GM23248 (cell line): Measurements from ENCODE around the gene NKX2-2. TPM values are rescaled to one million over a fixed set of nuclear protein-coding genes. Genes with fewer than 3 reads are reported as not detected.

Experiments used
- DNase-seq: peaks from one replicate; pipeline ENCODE4 v3.0.0-alpha.2; 2015
- H2AFZ ChIP-seq: fragments of 200-600 bp; sonication (generic); 2 replicates; pipeline ENCODE4 v1.6.1; 2016; ENCODE audit warnings: antibody characterized with exemption
- H3F3A ChIP-seq: fragments of 200-600 bp; sonication (generic); 2 replicates; pipeline ENCODE4 v1.6.1; 2016; ENCODE audit warnings: mild to moderate bottlenecking, antibody characterized with exemption, mixed run types; ENCODE audit not compliant: insufficient read depth
- H3K27ac ChIP-seq: fragments of 200-600 bp; sonication (generic); 2 replicates; pipeline ENCODE4 v1.5.1; 2016; ENCODE audit warnings: mild to moderate bottlenecking
- H3K27me3 ChIP-seq: fragments of 200-600 bp; sonication (generic); replicated peaks from 2 replicates; pipeline ENCODE4 v1.6.1; 2016; ENCODE audit warnings: mild to moderate bottlenecking; ENCODE audit not compliant: insufficient read depth
- H3K36me3 ChIP-seq: fragments of 200-600 bp; sonication (generic); 2 replicates; pipeline ENCODE4 v1.6.1; 2016; ENCODE audit warnings: low read depth, mild to moderate bottlenecking
- H3K4me1 ChIP-seq: fragments of 200-600 bp; sonication (generic); 2 replicates; pipeline ENCODE4 v1.6.1; 2016; ENCODE audit warnings: mild to moderate bottlenecking; ENCODE audit not compliant: insufficient read depth
- H3K4me2 ChIP-seq: fragments of 200-600 bp; sonication (generic); one replicate; pipeline ENCODE4 v1.6.1; 2016; ENCODE audit warnings: mild to moderate bottlenecking; ENCODE audit not compliant: unreplicated experiment
- H3K4me3 ChIP-seq: fragments of 200-600 bp; sonication (generic); 2 replicates; pipeline ENCODE4 v1.5.1; 2016; ENCODE audit warnings: mild to moderate bottlenecking
- H3K79me2 ChIP-seq: fragments of 200-600 bp; sonication (generic); 2 replicates; pipeline ENCODE4 v1.6.1; 2016; ENCODE audit warnings: mild to moderate bottlenecking; ENCODE audit not compliant: insufficient read depth
- H3K9ac ChIP-seq: fragments of 200-600 bp; sonication (generic); 2 replicates; pipeline ENCODE4 v1.6.1; 2016; ENCODE audit warnings: mild to moderate bottlenecking
- H3K9me2 ChIP-seq: fragments of 200-600 bp; sonication (generic); 2 replicates; pipeline ENCODE4 v1.6.1; 2016; ENCODE audit warnings: mixed run types, mild to moderate bottlenecking, moderate library complexity; ENCODE audit not compliant: insufficient read depth
- H3K9me3 ChIP-seq: fragments of 200-600 bp; sonication (generic); one replicate; pipeline ENCODE4 v1.6.1; 2017; ENCODE audit warnings: low read depth
- H4K20me1 ChIP-seq: fragments of 200-600 bp; sonication (generic); 2 replicates; pipeline ENCODE4 v1.6.0; 2016; ENCODE audit not compliant: insufficient read depth
- EZH2 ChIP-seq: fragments of 200-600 bp; sonication (generic); IDR thresholded peaks from 2 replicates; pipeline ENCODE4 v1.6.1; 2018; ENCODE audit warnings: antibody characterized with exemption, mild to moderate bottlenecking; ENCODE audit not compliant: insufficient read depth, poor library complexity, severe bottlenecking
- EZH2phosphoT487 ChIP-seq: fragments of 200-600 bp; sonication (generic); IDR thresholded peaks from 2 replicates; pipeline ENCODE4 v1.6.1; 2018; ENCODE audit warnings: antibody characterized with exemption, moderate library complexity, mild to moderate bottlenecking, low read depth; ENCODE audit not compliant: insufficient read depth
- WGBS, 2 experiments: methylation state at CpG; one replicate each; pipeline ENCODE4 v1.1.6; 2015 to 2017; ENCODE audit warnings: low lambda C conversion rate in 2 of 2, low coverage in 1 of 2; ENCODE audit errors: missing lambda C conversion rate in 2 of 2; 5-methylcytosine and 5-hydroxymethylcytosine counted together
- in situ Hi-C: fragments of 300-500 bp; cut with MboI; formaldehyde crosslinking; loops from 2 replicates; pipeline ENCODE4 v1.15.0; 2020
- polyA plus RNA-seq: library from polyadenylated mRNA; unstranded; fragments of >200 nt; fragmentation: Nextera tagmentation; extraction: Ambion mirVana; gene quantifications from 2 replicates; pipeline ENCODE4 v1.2.1, GENCODE V29; 2016
- total RNA-seq: library from RNA; depleted of rRNA; stranded (reverse); fragments of >200 nt; shearing (Covaris generic); gene quantifications from 2 replicates; pipeline ENCODE4 v1.2.3, GENCODE V29; 2014

NKX2-2 gene
- total and polyA plus RNA-seq, 2 experiments from 2014 or later = not detected

DNA sequence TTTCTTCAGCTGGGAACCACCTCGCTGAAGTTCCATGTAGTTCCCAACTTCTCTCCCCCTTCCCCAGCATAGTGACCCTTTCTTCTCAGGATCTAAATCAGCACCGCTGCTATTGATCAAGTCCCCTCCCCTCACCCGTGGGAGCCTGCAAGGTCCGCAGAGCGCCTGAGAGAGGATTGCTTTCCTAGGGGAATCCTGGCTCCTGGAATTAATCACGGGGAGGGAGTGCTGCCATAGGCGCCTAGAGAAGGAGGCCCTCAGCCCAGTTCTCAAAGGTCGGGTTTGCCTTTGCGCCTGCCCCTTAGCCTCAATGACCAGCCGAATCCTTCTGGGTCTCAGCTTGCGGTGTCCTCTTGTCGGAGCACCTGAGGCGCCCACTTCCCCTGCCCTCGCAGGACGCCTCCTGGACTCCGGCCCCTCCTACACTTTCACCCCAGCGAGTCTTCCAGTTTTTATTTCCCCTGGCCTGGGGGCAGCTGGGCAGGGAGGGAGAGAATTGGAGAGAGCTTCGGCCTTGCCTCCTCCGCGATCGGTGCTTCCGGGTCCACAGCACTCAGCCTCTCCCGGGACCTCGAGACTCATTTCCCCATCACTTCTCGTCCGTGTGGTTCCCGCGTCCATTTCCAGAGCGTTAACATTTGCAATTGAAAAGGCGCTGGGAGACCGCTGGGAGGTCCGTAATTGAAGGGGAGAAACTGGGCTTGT is 3.1 kb upstream of the NKX2-2 start:
- H4K20me1 ChIP-seq = no peaks in the 10 kb centered on the region
- H3K4me3 ChIP-seq = no peak overlapping the region
- H3K4me2 ChIP-seq = no peak overlapping the region
- no peak overlapping the region for H2AFZ ChIP-seq
- no peak overlapping the region for H3K9ac ChIP-seq
- no peak for DNase-seq
- in situ Hi-C loops = no loop called here
- H3K36me3 ChIP-seq = no peaks in the 10 kb centered on the region
- 4 to 7% methylated on average over 30 to 32 of the region's 32 CpGs for WGBS, 2 experiments
- no peaks in the 10 kb centered on the region for H3F3A ChIP-seq
- peaks cover 3% of the 10 kb centered on the region; the same call in 1 of the 2 replicates for H3K4me1 ChIP-seq
- peaks cover 92% of the 10 kb centered on the region for H3K27me3 ChIP-seq
- no peak for TF ChIP-seq EZH2phosphoT487
- no peak for TF ChIP-seq EZH2
- no peaks in the 10 kb centered on the region for H3K79me2 ChIP-seq
- H3K9me3 ChIP-seq = no peaks in the 10 kb centered on the region
- no peaks in the 10 kb centered on the region for H3K9me2 ChIP-seq
- H3K27ac ChIP-seq = no peak overlapping the region

DNA sequence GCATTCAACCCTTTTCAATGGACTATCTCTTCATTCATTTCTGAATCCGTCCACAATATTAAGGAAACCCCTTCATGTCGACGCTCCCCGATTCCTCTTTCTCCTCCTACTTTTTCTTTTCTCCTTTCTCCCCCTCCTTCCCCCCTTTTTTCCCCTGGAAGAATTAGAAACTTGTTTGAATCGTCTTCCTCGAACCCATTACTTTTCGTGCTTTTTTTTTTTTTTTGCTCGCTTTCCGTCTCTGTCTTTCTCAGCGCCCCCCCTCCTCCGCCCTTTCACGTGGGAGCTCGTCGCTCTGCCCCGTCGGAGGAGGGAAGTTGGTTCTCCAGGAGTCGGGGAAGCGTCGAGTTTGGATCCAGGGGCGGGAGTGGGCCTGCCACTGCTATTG is 2.3 kb upstream of the NKX2-2 start:
- no peaks in the 10 kb centered on the region for H3F3A ChIP-seq
- no peak overlapping the region for H3K9ac ChIP-seq
- H3K4me2 ChIP-seq = no peak overlapping the region
- TF ChIP-seq EZH2 (peak; percentile 97), EZH2phosphoT487 (peak; percentile 66; the same call in 1 of the 2 replicates)
- no peak overlapping the region for H3K27ac ChIP-seq
- no peak overlapping the region for H2AFZ ChIP-seq
- no peaks in the 10 kb centered on the region for H3K9me3 ChIP-seq
- no peaks in the 10 kb centered on the region for H3K9me2 ChIP-seq
- H3K36me3 ChIP-seq = no peaks in the 10 kb centered on the region
- 5 to 7% methylated on average over 19 to 20 of the region's 20 CpGs for WGBS, 2 experiments
- H3K4me1 ChIP-seq = peaks cover 3% of the 10 kb centered on the region; the same call in 1 of the 2 replicates
- in situ Hi-C loops = no loop called here
- peaks cover 92% of the 10 kb centered on the region for H3K27me3 ChIP-seq
- DNase-seq = no peak
- no peaks in the 10 kb centered on the region for H3K79me2 ChIP-seq
- no peak overlapping the region for H3K4me3 ChIP-seq
- H4K20me1 ChIP-seq = no peaks in the 10 kb centered on the region

DNA sequence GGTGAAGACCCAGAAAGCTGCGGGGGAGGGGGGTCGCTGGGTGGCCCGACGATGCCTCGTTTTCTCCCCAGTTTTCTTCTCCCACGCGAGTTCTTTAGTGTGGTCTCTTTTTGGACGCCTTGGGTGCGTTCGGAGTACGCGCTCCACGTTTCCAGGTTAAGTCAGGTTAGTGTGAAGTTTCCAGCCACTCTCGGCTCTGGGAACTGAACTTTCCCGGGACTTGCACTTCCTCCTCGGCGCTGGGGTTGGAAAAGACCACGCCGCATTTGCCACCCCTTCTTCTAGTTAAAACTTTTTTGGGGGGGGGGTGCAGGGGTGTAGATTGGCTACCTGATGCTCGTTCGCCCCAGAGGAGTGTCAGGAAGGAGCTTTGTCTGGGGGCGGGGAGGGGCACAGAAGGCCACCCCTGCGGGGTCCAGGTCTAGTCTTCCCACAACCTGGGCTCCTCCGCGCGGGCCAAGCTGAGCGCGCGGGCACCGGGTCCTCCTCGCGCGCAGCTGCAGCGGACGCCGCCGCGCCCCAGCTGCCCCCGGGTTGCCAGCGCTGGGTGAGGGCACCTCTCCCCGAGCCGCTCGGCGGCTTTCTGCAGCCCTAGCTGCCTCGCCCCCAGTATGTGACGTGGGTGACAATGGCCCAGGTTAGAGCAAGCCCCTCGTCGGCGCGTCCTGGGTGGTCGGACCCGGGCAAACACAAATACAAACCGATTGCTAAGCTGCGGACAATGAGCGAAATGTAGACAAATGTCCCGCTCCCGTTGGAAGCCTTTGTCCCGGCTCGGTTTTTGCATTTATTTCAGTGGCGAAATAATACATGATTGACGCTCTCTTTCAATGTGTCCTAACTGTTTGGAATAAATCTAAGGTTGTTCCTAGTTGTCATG is 1.7 kb upstream of the NKX2-2 start:
- Histone ChIP-seq H2AFZ (no peak overlapping the region), H4K20me1 (no peaks in the 10 kb centered on the region), H3K9me2 (no peaks in the 10 kb centered on the region), H3K27ac (no peak overlapping the region), H3K4me3 (no peak overlapping the region), H3K27me3 (peaks cover 92% of the 10 kb centered on the region), H3K9me3 (no peaks in the 10 kb centered on the region), H3K4me2 (no peak overlapping the region), H3F3A (no peaks in the 10 kb centered on the region), H3K4me1 (peaks cover 3% of the 10 kb centered on the region; the same call in 1 of the 2 replicates), H3K79me2 (no peaks in the 10 kb centered on the region), H3K9ac (no peak overlapping the region), H3K36me3 (no peaks in the 10 kb centered on the region)
- in situ Hi-C loops = no loop called here
- DNase-seq = no peak
- 5 to 6% methylated on average over 32 to 55 of the region's 61 CpGs for WGBS, 2 experiments
- TF ChIP-seq EZH2 (peak; percentile 99), EZH2phosphoT487 (0 out of 2 replicates have a peak, but pooled peaks have one; percentile 43)

DNA sequence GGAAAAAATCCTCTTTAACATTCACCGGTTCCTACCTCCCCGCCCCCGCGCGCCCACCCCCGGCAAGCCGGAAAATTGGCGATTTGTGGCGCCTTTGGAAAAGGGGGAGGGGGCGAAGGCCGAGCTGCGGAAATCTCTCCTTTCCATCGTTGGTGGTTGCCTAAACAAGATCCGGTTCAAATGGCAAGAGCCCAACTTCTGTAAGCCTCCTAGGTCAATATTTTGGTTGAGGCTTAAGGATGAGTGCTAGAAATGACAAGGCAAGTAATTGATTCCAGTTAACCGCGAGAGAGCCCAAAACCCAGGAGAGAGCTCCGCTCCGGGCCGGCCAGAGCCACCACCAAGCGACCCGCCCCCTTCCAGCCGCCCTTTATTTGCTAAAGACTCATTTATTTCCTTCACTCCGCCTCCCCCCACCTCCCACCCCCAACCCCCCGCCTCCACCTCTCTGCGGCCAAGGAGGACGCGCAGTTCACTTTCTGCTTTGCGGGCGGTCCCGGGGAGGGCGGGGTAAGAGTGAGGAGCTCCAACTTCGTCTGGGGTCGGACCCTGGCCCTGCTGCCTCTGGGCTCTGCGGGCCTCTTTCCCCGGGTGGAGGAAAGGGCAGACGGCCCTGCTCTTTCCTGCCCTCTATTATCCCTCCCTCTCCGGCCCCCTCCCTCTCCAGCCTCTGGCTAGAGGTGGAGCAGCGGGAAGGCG is 838 bp upstream of the NKX2-2 start:
- Histone ChIP-seq H3K4me1 (peaks cover 3% of the 10 kb centered on the region; the same call in 1 of the 2 replicates), H4K20me1 (no peaks in the 10 kb centered on the region), H2AFZ (no peak overlapping the region), H3K9ac (no peak overlapping the region), H3K27me3 (peaks cover 90% of the 10 kb centered on the region), H3F3A (no peaks in the 10 kb centered on the region), H3K9me3 (no peaks in the 10 kb centered on the region), H3K9me2 (no peaks in the 10 kb centered on the region), H3K36me3 (no peaks in the 10 kb centered on the region), H3K4me2 (no peak overlapping the region), H3K4me3 (no peak overlapping the region), H3K79me2 (no peaks in the 10 kb centered on the region), H3K27ac (no peak overlapping the region)
- DNase-seq = no peak
- in situ Hi-C loops = no loop called here
- TF ChIP-seq EZH2phosphoT487 (no peak), EZH2 (peak; percentile 73)
- WGBS, 2 experiments = 6 to 9% methylated on average over 18 to 39 of the region's 39 CpGs
